Body of pancreas (tissue), 4 donors: ENCODE measurements around the gene ACVR1.

ENCODE experiments used
- POLR2A ChIP-seq, 3 donors: fragments of 450-650 bp; IDR thresholded peaks; one replicate each; pipeline ENCODE4 v1.6.1; 2016; ENCODE audit warnings: antibody characterized with exemption in 3 of 3, mild to moderate bottlenecking in 2 of 3
- TF ChIP-seq, protein P1 (sequence below), 7 experiments: fragments of 450-650 bp in 4 of 7; fragments of 200-600 bp in 3 of 7; sonication (generic) in 3 of 7; IDR thresholded peaks; one replicate each; pipeline ENCODE4 v1.5.1; 2016 to 2019; ENCODE audit warnings: antibody characterized with exemption in 7 of 7

GRCh38 chr2:157905092-157905491 lies 29.0 kb upstream of the ACVR1 start:
- TF ChIP-seq, protein P1, sequence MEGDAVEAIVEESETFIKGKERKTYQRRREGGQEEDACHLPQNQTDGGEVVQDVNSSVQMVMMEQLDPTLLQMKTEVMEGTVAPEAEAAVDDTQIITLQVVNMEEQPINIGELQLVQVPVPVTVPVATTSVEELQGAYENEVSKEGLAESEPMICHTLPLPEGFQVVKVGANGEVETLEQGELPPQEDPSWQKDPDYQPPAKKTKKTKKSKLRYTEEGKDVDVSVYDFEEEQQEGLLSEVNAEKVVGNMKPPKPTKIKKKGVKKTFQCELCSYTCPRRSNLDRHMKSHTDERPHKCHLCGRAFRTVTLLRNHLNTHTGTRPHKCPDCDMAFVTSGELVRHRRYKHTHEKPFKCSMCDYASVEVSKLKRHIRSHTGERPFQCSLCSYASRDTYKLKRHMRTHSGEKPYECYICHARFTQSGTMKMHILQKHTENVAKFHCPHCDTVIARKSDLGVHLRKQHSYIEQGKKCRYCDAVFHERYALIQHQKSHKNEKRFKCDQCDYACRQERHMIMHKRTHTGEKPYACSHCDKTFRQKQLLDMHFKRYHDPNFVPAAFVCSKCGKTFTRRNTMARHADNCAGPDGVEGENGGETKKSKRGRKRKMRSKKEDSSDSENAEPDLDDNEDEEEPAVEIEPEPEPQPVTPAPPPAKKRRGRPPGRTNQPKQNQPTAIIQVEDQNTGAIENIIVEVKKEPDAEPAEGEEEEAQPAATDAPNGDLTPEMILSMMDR (IDR thresholded peaks at IDR 0.05), result no peak
- no peak for TF ChIP-seq POLR2A (IDR thresholded peaks at IDR 0.05)
